ENCODE measurements around the gene MAP2K3. TPM values are rescaled to one million over a fixed set of nuclear protein-coding genes. Genes with fewer than 3 reads are reported as not detected.

The MAP2K3 gene
- total RNA-seq, 2 experiments from 2014 or later: 27.8 to 71.5 TPM

GRCh38 chr17:21287703-21288449, 3.4 kb downstream of the MAP2K3 start:
- intact Hi-C loops (cut with micrococcal nuclease; ENCODE audit: unreplicated experiment): loop anchor here (2.0 to 5.0 kb wide), 2 partner anchors 75 to 246 kb away; partner anchors contain the start of gene USP22
- Histone ChIP-seq H3K36me3 (ENCODE audit: insufficient read depth, low read length) (peaks cover 11% of the 10 kb centered on the region), H3K9me3 (ENCODE audit: low read length) (no peaks in the 10 kb centered on the region), H3K27ac (ENCODE audit: low read depth, low read length, poor library complexity, severe bottlenecking) (peak overlapping the region; percentile 95), H2AFZ (ENCODE audit: low read length) (peak overlapping the region; percentile 33; the same call in 1 of the 2 replicates), H3K4me3 (ENCODE audit: low read depth, low read length, poor library complexity, severe bottlenecking) (peak overlapping the region; percentile 84), H3K4me1 (ENCODE audit: insufficient read depth, low read length, poor library complexity, severe bottlenecking) (peaks cover 47% of the 10 kb centered on the region), H3K4me2 (ENCODE audit: low read length) (peak overlapping the region; percentile 92), H3K9me2 (ENCODE audit: insufficient read depth, low read length) (no peaks in the 10 kb centered on the region), H3K79me2 (ENCODE audit: insufficient read depth, low read depth, low read length) (peaks cover 51% of the 10 kb centered on the region), H4K20me1 (ENCODE audit: insufficient read depth, low read length) (no peaks in the 10 kb centered on the region)
- ChIA-PET CTCF (ENCODE audit: unreplicated experiment) (interaction anchor here (0.6 to 2.1 kb wide), 2 partner anchors 8 to 18 kb away, joined by 3 to 13 read pairs; no protein-coding TSS in a partner anchor), POLR2A (interaction anchor here (0.6 to 4.4 kb wide), 3 partner anchors 11 to 262 kb away, joined by 4 to 31 read pairs (median 6); no protein-coding TSS in a partner anchor)
- peak; percentile 95 for DNase-seq (ENCODE audit: low spot score)
- no TSS peak for BruUV-seq (replicated peaks)
- TF ChIP-seq CTCF (conservative IDR thresholded peaks at IDR 0.05; ENCODE audit: low read length) (no peak), EZH2phosphoT487 (IDR thresholded peaks at IDR 0.05; ENCODE audit: borderline replicate concordance, low read depth, low read length) (no peak)

GRCh38 chr17:21288571-21289017, 4.1 kb downstream of the MAP2K3 start:
- Histone ChIP-seq H3K4me1 (ENCODE audit: insufficient read depth, low read length, poor library complexity, severe bottlenecking) (peaks cover 44% of the 10 kb centered on the region), H3K4me2 (ENCODE audit: low read length) (peak overlapping the region; percentile 92), H3K4me3 (ENCODE audit: low read depth, low read length, poor library complexity, severe bottlenecking) (peak overlapping the region; percentile 84), H3K79me2 (ENCODE audit: insufficient read depth, low read depth, low read length) (peaks cover 51% of the 10 kb centered on the region), H3K9me2 (ENCODE audit: insufficient read depth, low read length) (no peaks in the 10 kb centered on the region), H4K20me1 (ENCODE audit: insufficient read depth, low read length) (no peaks in the 10 kb centered on the region), H3K27ac (ENCODE audit: low read depth, low read length, poor library complexity, severe bottlenecking) (peak overlapping the region; percentile 95), H3K36me3 (ENCODE audit: insufficient read depth, low read length) (peaks cover 11% of the 10 kb centered on the region), H2AFZ (ENCODE audit: low read length) (no peak overlapping the region), H3K9me3 (ENCODE audit: low read length) (no peaks in the 10 kb centered on the region)
- peak; percentile 72 for TF ChIP-seq CTCF (conservative IDR thresholded peaks at IDR 0.05; ENCODE audit: low read length)
- TF ChIP-seq EZH2phosphoT487 (IDR thresholded peaks at IDR 0.05; ENCODE audit: borderline replicate concordance, low read depth, low read length): no peak
- ChIA-PET POLR2A (interaction anchor here (0.6 to 4.4 kb wide), 2 partner anchors 12 to 73 kb away, joined by 6 to 31 read pairs; no protein-coding TSS in a partner anchor), CTCF (ENCODE audit: unreplicated experiment) (interaction anchor here (2.1 kb wide), 1 partner anchor 9 kb away, joined by 13 read pairs; no protein-coding TSS in a partner anchor)
- BruUV-seq (replicated peaks): no TSS peak
- DNase-seq (ENCODE audit: low spot score): peak; percentile 81
- intact Hi-C loops (cut with micrococcal nuclease; ENCODE audit: unreplicated experiment): loop anchor here (5.0 kb wide), 1 partner anchor 246 kb away; the partner anchor contains the start of gene USP22
